Activated naive CD8-positive, alpha-beta T cell treated with anti-CD3 and anti-CD28 coated beads, Interleukin-2, amount 10 ng/mL, durations not matched to agents 7 days and 5 days (primary cell): ENCODE measurements around the gene COLQ. TPM values are rescaled to one million over a fixed set of nuclear protein-coding genes. Genes with fewer than 3 reads are reported as not detected.

ENCODE experiments used
- ATAC-seq: fragments of 150-1000 bp; cut with Tn5 transposase; one replicate; pipeline ENCODE4 v1.10.0; 2021; ENCODE audit warnings: low read depth, moderate library complexity
- POLR2A ChIA-PET: fragments of 350-600 bp; sonication (Branson Sonifier 250); formaldehyde crosslinking; loops from one replicate; lab custom pipeline; 2021; ENCODE audit warnings: antibody characterized with exemption; lab: Charles Lee
- DNase-seq: peaks from one replicate; pipeline ENCODE4 v3.0.0; 2021
- H3K27ac Mint-ChIP-seq: one replicate; pipeline ENCODE4 v1.8.0; 2022; ENCODE audit warnings: mild to moderate bottlenecking, mixed read lengths
- H3K27me3 Mint-ChIP-seq: one replicate; pipeline ENCODE4 v1.8.0; 2022; ENCODE audit warnings: mild to moderate bottlenecking, moderate library complexity, mixed read lengths
- H3K36me3 Mint-ChIP-seq: one replicate; pipeline ENCODE4 v1.8.0; 2021; ENCODE audit warnings: mild to moderate bottlenecking, mixed read lengths
- H3K4me1 Mint-ChIP-seq: one replicate; pipeline ENCODE4 v1.8.0; 2021; ENCODE audit warnings: mixed read lengths
- H3K4me3 Mint-ChIP-seq: one replicate; pipeline ENCODE4 v1.8.0; 2022; ENCODE audit warnings: mild to moderate bottlenecking, moderate library complexity, mixed read lengths
- H3K9me3 Mint-ChIP-seq: one replicate; pipeline ENCODE4 v1.8.0; 2021; ENCODE audit warnings: mixed read lengths
- total RNA-seq, 2 experiments: library from RNA; stranded (reverse); gene quantifications; one replicate each; pipeline ENCODE4 v1.2.3, GENCODE V29; 2021

Gene COLQ
- total RNA-seq, 2 experiments from 2014 or later, result 3.5 to 4.1 TPM

DNA sequence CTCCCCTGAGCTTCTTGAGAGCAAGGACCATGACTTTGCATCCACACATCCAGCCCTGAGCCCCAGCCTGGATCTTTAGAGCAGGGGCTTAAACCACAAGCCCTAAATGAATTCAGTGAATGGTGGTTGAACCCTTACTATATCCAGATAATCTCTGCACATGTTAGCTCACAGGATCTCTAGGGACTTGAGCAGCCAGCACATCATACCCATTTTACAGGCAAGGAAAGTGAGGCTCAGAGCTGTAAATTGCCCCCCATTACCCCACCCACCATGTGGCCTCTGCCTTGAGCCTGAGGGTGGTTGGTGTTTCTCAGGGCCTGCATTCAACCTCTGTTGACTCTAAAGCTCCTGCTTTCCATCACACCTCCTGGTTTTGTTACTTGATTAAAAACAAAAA is 66.5 kb downstream of the COLQ start:
- DNase-seq (no peak), ATAC-seq (no peak)

DNA sequence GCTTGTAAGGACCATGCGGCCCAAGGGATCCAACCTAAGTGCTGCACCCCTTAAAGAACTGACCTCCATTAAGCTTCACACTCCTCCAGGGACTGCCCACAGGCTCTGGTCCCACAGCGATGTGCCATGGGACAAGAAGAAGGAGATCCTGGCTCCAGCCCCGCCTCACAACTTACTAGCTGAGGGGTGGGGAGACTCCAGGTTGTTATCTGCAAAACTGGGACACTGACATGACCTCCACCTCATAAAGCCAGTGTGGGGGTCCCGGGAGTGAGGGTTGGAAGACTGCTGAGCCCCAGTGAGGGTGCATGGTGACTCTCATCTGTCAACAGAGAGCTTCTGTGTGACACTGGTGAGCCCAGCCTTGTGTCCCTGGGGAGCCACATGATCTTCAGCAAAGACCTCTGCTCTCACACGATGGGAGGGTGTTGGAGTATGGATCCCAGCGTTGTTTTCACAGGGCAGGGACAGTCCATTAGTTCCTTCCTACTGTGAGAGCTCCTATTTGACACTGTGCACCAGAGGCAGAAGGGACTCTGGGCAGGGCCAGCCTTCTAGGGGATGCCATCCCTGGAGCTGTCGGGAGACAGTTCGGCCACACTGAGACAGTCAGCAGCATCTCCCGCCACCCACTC is 67.4 kb downstream of the COLQ start:
- Mint-ChIP-seq H3K27me3 (no peaks in the 10 kb centered on the region), H3K36me3 (no peaks in the 10 kb centered on the region), H3K4me3 (no peak overlapping the region), H3K27ac (no peak overlapping the region), H3K4me1 (peaks cover 4% of the 10 kb centered on the region), H3K9me3 (no peaks in the 10 kb centered on the region)
- DNase-seq (no peak), ATAC-seq (no peak)
- POLR2A ChIA-PET, result interaction anchor here (0.7 kb wide), 1 partner anchor 20 kb away, joined by 4 read pairs; no protein-coding TSS in a partner anchor

More for the DNA sequence above, 66.5 kb downstream of the COLQ start:
- H3K9me3 Mint-ChIP-seq, result no peaks in the 10 kb centered on the region
- no peaks in the 10 kb centered on the region for H3K36me3 Mint-ChIP-seq
- peaks cover 6% of the 10 kb centered on the region for H3K4me1 Mint-ChIP-seq
- peaks cover 2% of the 10 kb centered on the region for H3K27me3 Mint-ChIP-seq
- no peak overlapping the region for H3K4me3 Mint-ChIP-seq
- H3K27ac Mint-ChIP-seq, result no peak overlapping the region
- POLR2A ChIA-PET, result interaction anchor here (0.7 kb wide), 1 partner anchor 21 kb away, joined by 4 read pairs; no protein-coding TSS in a partner anchor

DNA sequence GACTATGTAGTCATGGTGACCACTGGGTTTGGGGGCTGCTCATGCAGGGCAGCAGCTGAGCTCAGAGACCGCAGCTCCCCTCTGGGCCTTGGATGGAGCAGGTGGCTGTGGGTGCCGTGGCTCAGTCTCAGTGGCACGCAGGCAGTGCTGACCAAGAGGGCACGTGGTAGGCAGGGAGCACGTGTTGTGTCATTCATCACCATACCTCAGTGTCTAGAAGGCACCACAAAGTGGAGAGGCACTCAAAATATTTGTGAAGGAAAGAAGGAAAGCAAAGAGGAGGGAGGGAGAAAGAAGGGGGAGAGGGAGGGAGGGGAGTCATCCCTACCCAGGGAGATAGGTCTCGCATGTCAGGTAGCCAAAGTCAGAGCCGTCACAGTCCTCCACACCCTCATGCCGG is 68.0 kb downstream of the COLQ start:
- Mint-ChIP-seq H3K27ac (no peak overlapping the region), H3K4me3 (no peak overlapping the region), H3K27me3 (no peaks in the 10 kb centered on the region), H3K9me3 (no peaks in the 10 kb centered on the region), H3K4me1 (peaks cover 4% of the 10 kb centered on the region), H3K36me3 (no peaks in the 10 kb centered on the region)
- POLR2A ChIA-PET, result no interaction called here
- ATAC-seq (no peak), DNase-seq (no peak)

DNA sequence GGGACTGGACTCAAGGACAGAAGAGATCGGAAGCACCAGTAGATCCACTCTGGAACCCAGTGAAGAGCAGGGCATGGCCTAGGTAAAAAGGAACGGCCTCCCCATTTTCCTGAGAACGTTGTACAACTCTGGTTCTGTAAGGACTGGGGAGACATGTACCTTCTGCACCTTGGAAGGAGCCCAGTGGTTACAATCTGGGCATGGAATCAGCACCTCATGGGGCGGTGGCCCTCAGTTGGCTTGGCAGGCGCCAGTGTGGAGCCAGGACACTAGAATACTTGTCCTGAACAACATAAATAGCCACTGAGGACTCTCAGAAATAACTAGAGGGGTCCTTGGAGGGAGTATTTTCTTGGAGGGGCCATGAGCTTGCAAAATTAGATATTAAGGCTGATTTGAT is 68.5 kb downstream of the COLQ start:
- H3K4me3 Mint-ChIP-seq, result no peak overlapping the region
- H3K27ac Mint-ChIP-seq, result no peak overlapping the region
- POLR2A ChIA-PET, result no interaction called here
- no peaks in the 10 kb centered on the region for H3K9me3 Mint-ChIP-seq
- no peak for DNase-seq
- no peak for ATAC-seq
- H3K4me1 Mint-ChIP-seq, result peaks cover 4% of the 10 kb centered on the region
- H3K36me3 Mint-ChIP-seq, result no peaks in the 10 kb centered on the region
- no peaks in the 10 kb centered on the region for H3K27me3 Mint-ChIP-seq

DNA sequence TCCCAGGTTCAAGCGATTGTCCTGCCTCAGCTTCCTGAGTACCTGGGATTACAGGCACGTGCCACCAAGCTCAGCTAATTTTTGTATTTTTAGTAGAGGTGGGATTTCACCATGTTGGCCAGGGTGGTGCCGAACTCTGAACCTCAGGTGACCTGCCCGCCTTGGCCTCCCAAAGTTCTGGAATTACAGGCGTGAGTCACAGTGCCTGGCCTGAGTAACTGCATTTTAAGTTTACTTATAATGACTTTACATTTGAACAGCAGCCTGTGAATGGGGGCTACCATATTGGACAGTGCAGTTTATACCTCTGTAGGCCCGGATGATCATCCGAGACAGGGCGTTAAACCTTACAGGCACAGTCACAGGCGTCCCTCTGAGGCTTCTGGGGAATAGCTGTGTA is 69.3 kb downstream of the COLQ start:
- Mint-ChIP-seq H3K36me3 (no peaks in the 10 kb centered on the region), H3K9me3 (no peaks in the 10 kb centered on the region), H3K4me3 (no peak overlapping the region), H3K27me3 (no peaks in the 10 kb centered on the region), H3K27ac (no peak overlapping the region), H3K4me1 (peaks cover 4% of the 10 kb centered on the region)
- no peak for ATAC-seq
- DNase-seq, result no peak
- POLR2A ChIA-PET, result no interaction called here

DNA sequence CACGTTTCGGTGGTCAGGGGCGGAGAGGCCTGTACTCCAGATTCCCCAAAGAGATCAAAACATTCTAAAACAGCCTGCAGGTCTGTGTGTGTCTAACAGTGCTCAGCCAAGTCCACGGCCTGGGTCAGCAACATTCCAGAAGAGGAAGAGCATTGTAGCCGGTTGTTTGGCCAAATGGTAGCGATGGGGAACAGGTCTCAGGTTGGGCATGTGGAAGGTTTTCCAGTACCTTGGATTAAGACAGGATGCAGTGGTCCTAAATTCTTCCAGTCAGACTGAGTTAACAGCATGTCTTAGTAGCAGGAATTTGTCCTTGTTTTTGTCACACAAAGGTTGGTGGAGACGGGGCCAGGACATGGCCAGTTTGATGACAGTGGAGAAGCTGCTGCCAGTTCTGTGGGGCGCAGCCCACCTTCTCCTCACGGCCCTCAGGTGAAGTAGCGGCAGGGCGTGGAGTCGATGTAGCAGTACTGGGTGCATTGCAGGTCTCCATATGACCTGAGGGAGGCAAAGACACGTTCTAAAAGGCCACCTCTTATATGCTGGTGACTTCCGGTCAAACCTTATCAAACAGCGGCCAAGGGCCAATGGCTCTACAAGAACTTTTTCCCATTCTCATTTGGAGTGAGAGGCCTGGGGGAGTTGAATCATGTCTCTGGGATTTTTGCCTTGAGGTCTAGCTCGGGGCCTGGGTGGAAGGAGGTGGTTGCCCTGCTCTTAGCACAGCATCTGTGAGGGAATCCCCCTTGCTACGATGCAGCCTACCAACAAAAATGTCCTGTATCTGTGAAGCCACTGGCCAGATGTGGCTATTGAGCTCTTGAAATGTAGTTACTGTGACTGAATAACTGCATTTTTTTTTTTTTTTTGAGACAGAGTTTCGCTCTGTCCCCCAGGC is 70.0 kb downstream of the COLQ start:
- H3K27ac Mint-ChIP-seq, result no peak overlapping the region
- H3K27me3 Mint-ChIP-seq, result no peaks in the 10 kb centered on the region
- no peak overlapping the region for H3K4me3 Mint-ChIP-seq
- DNase-seq (no peak), ATAC-seq (no peak)
- POLR2A ChIA-PET, result no interaction called here
- H3K4me1 Mint-ChIP-seq, result peaks cover 4% of the 10 kb centered on the region
- H3K9me3 Mint-ChIP-seq, result no peaks in the 10 kb centered on the region
- H3K36me3 Mint-ChIP-seq, result no peaks in the 10 kb centered on the region

GRCh38 chr3:15450438-15451215 is 70.9 kb downstream of the COLQ start:
- Mint-ChIP-seq H3K36me3 (peaks cover 1% of the 10 kb centered on the region), H3K27ac (no peak overlapping the region), H3K9me3 (no peaks in the 10 kb centered on the region), H3K4me3 (no peak overlapping the region), H3K27me3 (no peaks in the 10 kb centered on the region), H3K4me1 (peaks cover 4% of the 10 kb centered on the region)
- DNase-seq, result no peak
- POLR2A ChIA-PET, result no interaction called here
- ATAC-seq, result no peak

- Mint-ChIP-seq H3K36me3 (peaks cover 5% of the 10 kb centered on the region), H3K27me3 (no peaks in the 10 kb centered on the region), H3K27ac (no peak overlapping the region), H3K4me3 (no peak overlapping the region), H3K4me1 (peaks cover 5% of the 10 kb centered on the region), H3K9me3 (no peaks in the 10 kb centered on the region)
- no peak for DNase-seq
- POLR2A ChIA-PET, result no interaction called here
- ATAC-seq, result no peak
These were observed 71.8 kb downstream of the COLQ start for GRCh38 chr3:15449489-15450224.

- no peak for DNase-seq
- Mint-ChIP-seq H3K9me3 (no peaks in the 10 kb centered on the region), H3K36me3 (peaks cover 49% of the 10 kb centered on the region), H3K4me3 (no peak overlapping the region), H3K4me1 (peaks cover 25% of the 10 kb centered on the region), H3K27ac (no peak overlapping the region), H3K27me3 (no peaks in the 10 kb centered on the region)
- no peak for ATAC-seq
- POLR2A ChIA-PET, result interaction anchor here (0.8 to 1.2 kb wide), 2 partner anchors 13 to 27 kb away, joined by 3 to 4 read pairs; no protein-coding TSS in a partner anchor
These were observed 77.5 kb downstream of the COLQ start for GRCh38 chr3:15443826-15444524.

- POLR2A ChIA-PET, result no interaction called here
- Mint-ChIP-seq H3K4me3 (peak overlapping the region; percentile 9), H3K27ac (peak overlapping the region; percentile 32), H3K27me3 (no peaks in the 10 kb centered on the region), H3K9me3 (no peaks in the 10 kb centered on the region), H3K36me3 (peaks cover 70% of the 10 kb centered on the region), H3K4me1 (peaks cover 27% of the 10 kb centered on the region)
- ATAC-seq, result no peak
- no peak for DNase-seq
These were observed 80.6 kb downstream of the COLQ start for GRCh38 chr3:15440891-15441290.

GRCh38 chr3:15439476-15439875 is 82.0 kb downstream of the COLQ start:
- Mint-ChIP-seq H3K4me3 (no peak overlapping the region), H3K27me3 (no peaks in the 10 kb centered on the region), H3K4me1 (peaks cover 25% of the 10 kb centered on the region), H3K36me3 (peaks cover 71% of the 10 kb centered on the region), H3K9me3 (no peaks in the 10 kb centered on the region), H3K27ac (no peak overlapping the region)
- ATAC-seq, result no peak
- DNase-seq, result no peak
- POLR2A ChIA-PET, result no interaction called here

DNA sequence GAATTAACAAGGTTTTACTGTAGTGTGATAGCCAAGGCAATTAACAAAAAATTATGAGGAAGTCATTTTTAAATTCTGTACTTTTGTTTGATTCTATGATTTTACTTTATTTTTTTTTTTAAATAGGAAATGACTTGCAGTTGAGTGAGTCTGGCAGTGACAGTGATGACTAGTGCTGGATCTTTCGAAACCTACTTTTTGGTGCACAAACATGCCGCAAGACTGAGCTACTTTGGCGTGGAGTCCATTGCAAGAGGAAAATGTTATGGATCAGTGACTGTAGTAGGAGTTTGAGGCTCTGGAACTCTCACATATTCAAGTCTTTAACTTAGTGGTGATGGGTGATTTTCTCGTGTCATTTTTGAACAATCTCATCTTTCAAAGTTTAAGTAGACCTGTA is 82.5 kb downstream of the COLQ start:
- H3K4me1 Mint-ChIP-seq, result peaks cover 25% of the 10 kb centered on the region
- no peaks in the 10 kb centered on the region for H3K27me3 Mint-ChIP-seq
- ATAC-seq (no peak), DNase-seq (no peak)
- no peak overlapping the region for H3K27ac Mint-ChIP-seq
- POLR2A ChIA-PET, result no interaction called here
- H3K9me3 Mint-ChIP-seq, result no peaks in the 10 kb centered on the region
- H3K4me3 Mint-ChIP-seq, result no peak overlapping the region
- peaks cover 74% of the 10 kb centered on the region for H3K36me3 Mint-ChIP-seq
